IPS DF 6.9 (cell line): Measurements from ENCODE around the gene P2RX1.

Experiments
- DNase-seq: peaks from one replicate; pipeline ENCODE4 v3.0.0-alpha.2; 2013; ENCODE audit warnings: low read depth, low spot score
- H3K27ac ChIP-seq: one replicate; pipeline ENCODE4 v1.5.1; 2013; ENCODE audit warnings: low read length, control low read depth
- H3K27me3 ChIP-seq: 2 replicates; pipeline ENCODE4 v1.6.1; 2013; ENCODE audit warnings: mild to moderate bottlenecking, low read length; ENCODE audit not compliant: control insufficient read depth, insufficient read depth
- H3K36me3 ChIP-seq: 2 replicates; pipeline ENCODE4 v1.6.1; 2013; ENCODE audit warnings: low read length; ENCODE audit not compliant: control insufficient read depth, insufficient read depth
- H3K4me1 ChIP-seq: 2 replicates; pipeline ENCODE4 v1.6.1; 2013; ENCODE audit warnings: low read length; ENCODE audit not compliant: control insufficient read depth, insufficient read depth
- H3K4me3 ChIP-seq: 2 replicates; pipeline ENCODE4 v1.5.1; 2013; ENCODE audit warnings: mild to moderate bottlenecking, low read length
- H3K9me3 ChIP-seq: 2 replicates; pipeline ENCODE4 v1.6.1; 2013; ENCODE audit warnings: low read length, inconsistent platforms; ENCODE audit not compliant: control insufficient read depth, insufficient read depth
- WGBS: extraction: QIAGEN DNeasy Blood & Tissue Kit; methylation state at CpG from one replicate; pipeline ENCODE4 v1.1.7; 2013; ENCODE audit warnings: mixed read lengths, missing lambda C conversion rate; ENCODE audit not compliant: insufficient read length, insufficient coverage; 5-methylcytosine and 5-hydroxymethylcytosine counted together

P2RX1 gene

GRCh38 chr17:3875317-3875716 lies 40.9 kb downstream of the P2RX1 start:
- Histone ChIP-seq H3K36me3 (peaks cover 10% of the 10 kb centered on the region; the same call in 1 of the 2 replicates), H3K4me3 (no peak overlapping the region), H3K9me3 (no peaks in the 10 kb centered on the region), H3K27me3 (no peaks in the 10 kb centered on the region), H3K27ac (no peak overlapping the region), H3K4me1 (no peaks in the 10 kb centered on the region)
- no peak for DNase-seq
- WGBS: 100% methylated on average over 1 of the region's 7 CpGs

GRCh38 chr17:3873862-3874261 lies 42.4 kb downstream of the P2RX1 start:
- Histone ChIP-seq H3K4me3 (no peak overlapping the region), H3K4me1 (no peaks in the 10 kb centered on the region), H3K9me3 (no peaks in the 10 kb centered on the region), H3K36me3 (peaks cover 10% of the 10 kb centered on the region; the same call in 1 of the 2 replicates), H3K27ac (no peak overlapping the region), H3K27me3 (no peaks in the 10 kb centered on the region)
- no peak for DNase-seq
- WGBS: no CpG with 5 or more reads among the region's 10 CpGs

- no peak overlapping the region for H3K4me3 ChIP-seq
- no peaks in the 10 kb centered on the region for H3K27me3 ChIP-seq
- no peak for DNase-seq
- H3K27ac ChIP-seq: no peak overlapping the region
- H3K9me3 ChIP-seq: no peaks in the 10 kb centered on the region
- WGBS: no CpG with 5 or more reads among the region's 11 CpGs
- no peaks in the 10 kb centered on the region for H3K4me1 ChIP-seq
- 0 out of 2 replicates have a peak, but pooled peaks cover 7% of the 10 kb centered on the region for H3K36me3 ChIP-seq
Measured at GRCh38 chr17:3870871-3871306, 45.4 kb downstream of the P2RX1 start.

GRCh38 chr17:3867606-3868005 lies 48.7 kb downstream of the P2RX1 start:
- no peaks in the 10 kb centered on the region for H3K9me3 ChIP-seq
- H3K27ac ChIP-seq: no peak overlapping the region
- no peak overlapping the region for H3K4me3 ChIP-seq
- 0 out of 2 replicates have a peak, but pooled peaks cover 5% of the 10 kb centered on the region for H3K36me3 ChIP-seq
- no peak for DNase-seq
- no peaks in the 10 kb centered on the region for H3K4me1 ChIP-seq
- no CpG with 5 or more reads among the region's 11 CpGs for WGBS
- H3K27me3 ChIP-seq: no peaks in the 10 kb centered on the region

GRCh38 chr17:3867106-3867505 lies 49.2 kb downstream of the P2RX1 start:
- WGBS: no CpG with 5 or more reads among the region's 17 CpGs
- DNase-seq: no peak
- no peak overlapping the region for H3K27ac ChIP-seq
- H3K4me3 ChIP-seq: no peak overlapping the region
- H3K36me3 ChIP-seq: 0 out of 2 replicates have a peak, but pooled peaks cover 4% of the 10 kb centered on the region
- H3K4me1 ChIP-seq: no peaks in the 10 kb centered on the region
- no peaks in the 10 kb centered on the region for H3K27me3 ChIP-seq
- H3K9me3 ChIP-seq: no peaks in the 10 kb centered on the region

- H3K4me1 ChIP-seq: no peaks in the 10 kb centered on the region
- H3K4me3 ChIP-seq: no peak overlapping the region
- no peaks in the 10 kb centered on the region for H3K27me3 ChIP-seq
- no peak for DNase-seq
- WGBS: no CpG with 5 or more reads among the region's 21 CpGs
- no peaks in the 10 kb centered on the region for H3K9me3 ChIP-seq
- no peak overlapping the region for H3K27ac ChIP-seq
- H3K36me3 ChIP-seq: peaks cover 6% of the 10 kb centered on the region; the same call in 1 of the 2 replicates
Measured at GRCh38 chr17:3866276-3866675, 50.0 kb downstream of the P2RX1 start.

GRCh38 chr17:3865176-3865575 lies 51.1 kb downstream of the P2RX1 start:
- Histone ChIP-seq H3K9me3 (no peaks in the 10 kb centered on the region), H3K4me1 (no peaks in the 10 kb centered on the region), H3K27ac (no peak overlapping the region), H3K36me3 (peaks cover 14% of the 10 kb centered on the region), H3K4me3 (no peak overlapping the region), H3K27me3 (no peaks in the 10 kb centered on the region)
- no peak for DNase-seq
- no CpG with 5 or more reads among the region's 8 CpGs for WGBS

GRCh38 chr17:3864534-3864933 lies 51.7 kb downstream of the P2RX1 start:
- peaks cover 14% of the 10 kb centered on the region for H3K36me3 ChIP-seq
- no peaks in the 10 kb centered on the region for H3K27me3 ChIP-seq
- no peaks in the 10 kb centered on the region for H3K4me1 ChIP-seq
- no CpG with 5 or more reads among the region's 10 CpGs for WGBS
- H3K4me3 ChIP-seq: no peak overlapping the region
- DNase-seq: no peak
- H3K27ac ChIP-seq: no peak overlapping the region
- H3K9me3 ChIP-seq: no peaks in the 10 kb centered on the region

GRCh38 chr17:3861761-3862681 lies 54.2 kb downstream of the P2RX1 start:
- no CpG with 5 or more reads among the region's 28 CpGs for WGBS
- Histone ChIP-seq H3K9me3 (no peaks in the 10 kb centered on the region), H3K4me3 (no peak overlapping the region), H3K27ac (no peak overlapping the region), H3K36me3 (peaks cover 12% of the 10 kb centered on the region), H3K4me1 (no peaks in the 10 kb centered on the region), H3K27me3 (no peaks in the 10 kb centered on the region)
- no peak for DNase-seq

- no peaks in the 10 kb centered on the region for H3K27me3 ChIP-seq
- WGBS: no CpG with 5 or more reads among the region's 30 CpGs
- no peaks in the 10 kb centered on the region for H3K4me1 ChIP-seq
- DNase-seq: no peak
- H3K9me3 ChIP-seq: no peaks in the 10 kb centered on the region
- peaks cover 11% of the 10 kb centered on the region for H3K36me3 ChIP-seq
- no peak overlapping the region for H3K4me3 ChIP-seq
- no peak overlapping the region for H3K27ac ChIP-seq
Measured at GRCh38 chr17:3860939-3861700, 55.1 kb downstream of the P2RX1 start.
